HepG2 (cell line): Measurements from ENCODE around the gene FGA. TPM values are rescaled to one million over a fixed set of nuclear protein-coding genes. Genes with fewer than 3 reads are reported as not detected.

Experiments
- ASH2L ChIP-seq: fragments of 300-600, 200-600 bp; sonication (generic); IDR thresholded peaks from 2 replicates; pipeline ENCODE4 v1.7.0; 2017; ENCODE audit warnings: low read depth, mild to moderate bottlenecking, moderate library complexity, mixed read lengths, low read length; ENCODE audit not compliant: insufficient read length
- GZF1 ChIP-seq: sonication (generic); formaldehyde crosslinking; IDR thresholded peaks from 2 replicates; pipeline ENCODE4 v1.5.1; 2020; ENCODE audit warnings: mild to moderate bottlenecking, missing genetic modification reagents
- HCFC1 ChIP-seq: fragments of 150-350 bp; IDR thresholded peaks from 2 replicates; pipeline ENCODE4 v1.6.1; 2014; ENCODE audit warnings: low read depth, low read length
- HOXA5 ChIP-seq: sonication (generic); formaldehyde crosslinking; IDR thresholded peaks from 2 replicates; pipeline ENCODE4 v1.4.0; 2020; ENCODE audit warnings: missing genetic modification reagents
- MATR3 ChIP-seq: sonication (generic); formaldehyde crosslinking; IDR thresholded peaks from 2 replicates; pipeline ENCODE4 v1.4.0; 2020; ENCODE audit warnings: missing genetic modification reagents
- MED13 ChIP-seq: sonication (generic); formaldehyde crosslinking; IDR thresholded peaks from 2 replicates; pipeline ENCODE4 v1.5.0; 2020; ENCODE audit warnings: missing genetic modification reagents
- MED8 ChIP-seq: sonication (generic); formaldehyde crosslinking; IDR thresholded peaks from 2 replicates; pipeline ENCODE4 v1.8.1; 2023; ENCODE audit warnings: mild to moderate bottlenecking, missing genetic modification reagents; ENCODE audit not compliant: insufficient replicate concordance
- NFIB ChIP-seq: sonication (generic); formaldehyde crosslinking; IDR thresholded peaks from 2 replicates; pipeline ENCODE4 v1.9.0; 2021; ENCODE audit warnings: missing genetic modification reagents, mild to moderate bottlenecking, borderline replicate concordance
- PREB ChIP-seq: sonication (generic); formaldehyde crosslinking; IDR thresholded peaks from 2 replicates; pipeline ENCODE4 v1.4.0; 2020; ENCODE audit warnings: missing genetic modification reagents
- PRMT3 ChIP-seq: sonication (generic); formaldehyde crosslinking; IDR thresholded peaks from 2 replicates; pipeline ENCODE4 v1.8.1; 2022; ENCODE audit warnings: low read depth, mild to moderate bottlenecking, moderate library complexity, missing genetic modification reagents, borderline replicate concordance
- RCOR2 ChIP-seq: IDR thresholded peaks from 2 replicates; pipeline ENCODE4 v1.6.1; 2016; ENCODE audit warnings: missing biosample characterization, missing genetic modification reagents
- SMARCE1 ChIP-seq: fragments of 450-650 bp; IDR thresholded peaks from 2 replicates; pipeline ENCODE4 v1.6.1; 2017; ENCODE audit warnings: borderline replicate concordance
- TEAD2 ChIP-seq: sonication (generic); formaldehyde crosslinking; IDR thresholded peaks from 2 replicates; pipeline ENCODE4 v1.9.0; 2021; ENCODE audit warnings: missing genetic modification reagents
- TGIF2 ChIP-seq: IDR thresholded peaks from 2 replicates; pipeline ENCODE4 v1.6.1; 2016; ENCODE audit warnings: control low read depth, missing compliant biosample characterization
- ZBTB10 ChIP-seq: sonication (generic); formaldehyde crosslinking; IDR thresholded peaks from 2 replicates; pipeline ENCODE4 v1.4.0; 2020; ENCODE audit warnings: missing genetic modification reagents, borderline replicate concordance
- ZNF761 ChIP-seq: sonication (generic); formaldehyde crosslinking; conservative IDR thresholded peaks from 2 replicates; pipeline ENCODE4 v1.4.0; 2020; ENCODE audit warnings: mild to moderate bottlenecking, missing genetic modification reagents
- ZNF816 ChIP-seq: sonication (generic); formaldehyde crosslinking; IDR thresholded peaks from 2 replicates; pipeline ENCODE4 v1.8.0; 2022; ENCODE audit warnings: missing genetic modification reagents, mild to moderate bottlenecking, borderline replicate concordance
- polyA plus RNA-seq, 8 experiments: library from polyadenylated mRNA; depleted of rRNA in 3 of 8; stranded (reverse) in 7 of 8; unstranded in 1 of 8; fragments of >200 nt; fragmentation: Illumina TruSeq in 4 of 8; extraction: Trizol in 4 of 8; gene quantifications; 2 replicates each; pipeline versions ENCODE4 v1.2.1 to v1.2.3, GENCODE V29; 2011 to 2016; ENCODE audit warnings: low read depth in 4 of 8, missing spikeins in 1 of 8, mixed read lengths in 1 of 8; ENCODE audit not compliant: insufficient read depth in 1 of 8
- total RNA-seq, 5 experiments: library from RNA; depleted of rRNA; stranded (reverse); fragments of >200 nt; fragmentation: Illumina TruSeq; extraction: Trizol; gene quantifications; 2 replicates each; pipeline ENCODE4 v1.2.3, GENCODE V29; 2016; ENCODE audit warnings: low read depth in 1 of 5
- TF ChIP-seq, protein P1 (sequence below): sonication (generic); formaldehyde crosslinking; IDR thresholded peaks from 2 replicates; pipeline ENCODE4 v1.4.0; 2020; ENCODE audit warnings: missing genetic modification reagents, borderline replicate concordance
- TF ChIP-seq, protein P2 (sequence below): sonication (generic); formaldehyde crosslinking; IDR thresholded peaks from 2 replicates; pipeline ENCODE4 v1.8.0; 2022; ENCODE audit warnings: mild to moderate bottlenecking, missing genetic modification reagents; ENCODE audit not compliant: insufficient replicate concordance
- TF ChIP-seq, protein P3 (sequence below): sonication (generic); formaldehyde crosslinking; IDR thresholded peaks from 2 replicates; pipeline ENCODE4 v1.9.0; 2021; ENCODE audit warnings: missing genetic modification reagents, mild to moderate bottlenecking, borderline replicate concordance

The FGA gene
- total and polyA plus RNA-seq, 2 of the 13 experiments (the other 11 are each of a cell fraction or from before 2014, with no cell fraction given) = 640 to 1,523 TPM

GRCh38 chr4:154590329-154591006 is at the start of gene FGA (continued):
- TF ChIP-seq, protein P1, sequence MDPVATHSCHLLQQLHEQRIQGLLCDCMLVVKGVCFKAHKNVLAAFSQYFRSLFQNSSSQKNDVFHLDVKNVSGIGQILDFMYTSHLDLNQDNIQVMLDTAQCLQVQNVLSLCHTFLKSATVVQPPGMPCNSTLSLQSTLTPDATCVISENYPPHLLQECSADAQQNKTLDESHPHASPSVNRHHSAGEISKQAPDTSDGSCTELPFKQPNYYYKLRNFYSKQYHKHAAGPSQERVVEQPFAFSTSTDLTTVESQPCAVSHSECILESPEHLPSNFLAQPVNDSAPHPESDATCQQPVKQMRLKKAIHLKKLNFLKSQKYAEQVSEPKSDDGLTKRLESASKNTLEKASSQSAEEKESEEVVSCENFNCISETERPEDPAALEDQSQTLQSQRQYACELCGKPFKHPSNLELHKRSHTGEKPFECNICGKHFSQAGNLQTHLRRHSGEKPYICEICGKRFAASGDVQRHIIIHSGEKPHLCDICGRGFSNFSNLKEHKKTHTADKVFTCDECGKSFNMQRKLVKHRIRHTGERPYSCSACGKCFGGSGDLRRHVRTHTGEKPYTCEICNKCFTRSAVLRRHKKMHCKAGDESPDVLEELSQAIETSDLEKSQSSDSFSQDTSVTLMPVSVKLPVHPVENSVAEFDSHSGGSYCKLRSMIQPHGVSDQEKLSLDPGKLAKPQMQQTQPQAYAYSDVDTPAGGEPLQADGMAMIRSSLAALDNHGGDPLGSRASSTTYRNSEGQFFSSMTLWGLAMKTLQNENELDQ (CRISPR knock-in tag) = no peak
- TF ChIP-seq RCOR2 (CRISPR knock-in tag) (peak; percentile 91), MED8 (CRISPR knock-in tag) (peak; percentile 98), PREB (CRISPR knock-in tag) (no peak), ZBTB10 (CRISPR knock-in tag) (no peak), MATR3 (CRISPR knock-in tag) (no peak), TGIF2 (CRISPR knock-in tag) (peak; percentile 77; the same call in 1 of the 2 replicates), GZF1 (CRISPR knock-in tag) (no peak), MED13 (CRISPR knock-in tag) (peak; percentile 96), PRMT3 (CRISPR knock-in tag) (0 out of 2 replicates have a peak, but pooled peaks have one; percentile 22), NFIB (CRISPR knock-in tag) (no peak), HOXA5 (CRISPR knock-in tag) (no peak), HCFC1 (no peak), ZNF761 (CRISPR knock-in tag) (no peak), SMARCE1 (no peak), ZNF816 (CRISPR knock-in tag) (peak; percentile 56; the same call in 1 of the 2 replicates), TEAD2 (0 out of 2 replicates have a peak, but pooled peaks have one; percentile 13), ASH2L (peak; percentile 69)
- TF ChIP-seq, protein P2, sequence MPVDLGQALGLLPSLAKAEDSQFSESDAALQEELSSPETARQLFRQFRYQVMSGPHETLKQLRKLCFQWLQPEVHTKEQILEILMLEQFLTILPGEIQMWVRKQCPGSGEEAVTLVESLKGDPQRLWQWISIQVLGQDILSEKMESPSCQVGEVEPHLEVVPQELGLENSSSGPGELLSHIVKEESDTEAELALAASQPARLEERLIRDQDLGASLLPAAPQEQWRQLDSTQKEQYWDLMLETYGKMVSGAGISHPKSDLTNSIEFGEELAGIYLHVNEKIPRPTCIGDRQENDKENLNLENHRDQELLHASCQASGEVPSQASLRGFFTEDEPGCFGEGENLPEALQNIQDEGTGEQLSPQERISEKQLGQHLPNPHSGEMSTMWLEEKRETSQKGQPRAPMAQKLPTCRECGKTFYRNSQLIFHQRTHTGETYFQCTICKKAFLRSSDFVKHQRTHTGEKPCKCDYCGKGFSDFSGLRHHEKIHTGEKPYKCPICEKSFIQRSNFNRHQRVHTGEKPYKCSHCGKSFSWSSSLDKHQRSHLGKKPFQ (CRISPR knock-in tag) = no peak
- TF ChIP-seq, protein P3, sequence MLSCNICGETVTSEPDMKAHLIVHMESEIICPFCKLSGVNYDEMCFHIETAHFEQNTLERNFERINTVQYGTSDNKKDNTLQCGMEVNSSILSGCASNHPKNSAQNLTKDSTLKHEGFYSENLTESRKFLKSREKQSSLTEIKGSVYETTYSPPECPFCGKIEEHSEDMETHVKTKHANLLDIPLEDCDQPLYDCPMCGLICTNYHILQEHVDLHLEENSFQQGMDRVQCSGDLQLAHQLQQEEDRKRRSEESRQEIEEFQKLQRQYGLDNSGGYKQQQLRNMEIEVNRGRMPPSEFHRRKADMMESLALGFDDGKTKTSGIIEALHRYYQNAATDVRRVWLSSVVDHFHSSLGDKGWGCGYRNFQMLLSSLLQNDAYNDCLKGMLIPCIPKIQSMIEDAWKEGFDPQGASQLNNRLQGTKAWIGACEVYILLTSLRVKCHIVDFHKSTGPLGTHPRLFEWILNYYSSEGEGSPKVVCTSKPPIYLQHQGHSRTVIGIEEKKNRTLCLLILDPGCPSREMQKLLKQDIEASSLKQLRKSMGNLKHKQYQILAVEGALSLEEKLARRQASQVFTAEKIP (CRISPR knock-in tag) = no peak
